Lower leg skin (tissue), 3 donors: ENCODE results near the gene FAM111A.

Experiments used
- CTCF ChIP-seq, 3 donors: fragments of 450-650 bp; IDR thresholded peaks; one replicate each; pipeline ENCODE4 v1.5.1; 2016; ENCODE audit warnings: antibody characterized with exemption in 3 of 3, mild to moderate bottlenecking in 3 of 3, moderate library complexity in 2 of 3
- POLR2A ChIP-seq, 2 donors: fragments of 450-650 bp; IDR thresholded peaks; one replicate each; pipeline ENCODE4 v1.6.1; 2016 to 2017; ENCODE audit warnings: antibody characterized with exemption in 2 of 2, mild to moderate bottlenecking in 1 of 2, moderate library complexity in 1 of 2

- TF ChIP-seq POLR2A (IDR thresholded peaks at IDR 0.05), result no peak
- TF ChIP-seq CTCF (IDR thresholded peaks at IDR 0.05), result no peak
These were observed 49.2 kb downstream of the FAM111A start for GRCh38 chr11:59191890-59192289.
